ENCODE data around the gene DNHD1. TPM values are rescaled to one million over a fixed set of nuclear protein-coding genes. Genes with fewer than 3 reads are reported as not detected.

Gene DNHD1
- total and polyA plus RNA-seq, 2 of the 13 experiments (the other 11 are each of a cell fraction or from before 2014, with no cell fraction given) = 2.7 to 9.3 TPM

DNA sequence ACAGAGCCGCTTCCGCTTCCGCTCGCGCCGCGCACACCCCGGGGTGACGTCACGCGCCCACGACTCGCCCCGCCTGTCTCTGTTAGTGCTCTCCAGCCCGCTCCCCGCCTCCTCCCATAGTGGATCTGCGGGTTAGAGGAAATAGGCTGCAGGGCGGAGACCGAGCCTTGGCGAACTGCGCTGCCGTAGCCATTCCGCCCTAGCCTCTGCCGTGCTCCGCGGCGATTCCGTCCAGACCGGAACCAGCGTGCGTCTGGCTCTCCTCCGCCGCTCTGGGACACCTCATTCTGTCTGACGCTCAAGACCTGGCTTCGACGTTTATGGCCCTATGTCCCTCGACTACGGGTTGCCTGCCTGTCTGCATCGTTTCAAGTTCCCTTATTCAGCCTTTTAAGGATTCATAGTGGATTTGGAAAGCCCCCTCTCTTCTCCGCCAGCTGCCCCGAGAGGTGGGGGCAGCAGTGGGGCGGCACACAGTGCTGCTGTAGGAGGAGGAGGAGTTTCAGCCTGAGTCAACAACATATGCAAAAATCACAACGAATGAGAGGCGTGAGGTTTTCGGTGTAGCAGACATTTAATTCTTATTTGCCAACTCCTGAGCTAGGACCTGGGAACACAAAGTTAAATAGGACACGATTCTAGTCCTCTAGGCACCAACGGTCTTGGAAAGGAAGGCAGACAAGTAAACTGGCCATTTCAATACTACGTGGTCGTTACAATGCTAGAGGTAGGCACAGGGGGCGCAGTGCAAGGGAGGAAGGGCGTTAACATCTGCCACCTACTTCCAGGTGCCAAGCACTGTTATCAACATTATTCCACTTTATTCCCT is 115.3 kb downstream of the DNHD1 start, which contains the start of gene TAF10 (continued):
- TF ChIP-seq ZNF503 (CRISPR knock-in tag; IDR thresholded peaks at IDR 0.05) (no peak), MEIS2 (CRISPR knock-in tag; IDR thresholded peaks at IDR 0.05) (no peak; the same call in 1 of the 2 replicates), KLF16 (CRISPR knock-in tag; IDR thresholded peaks at IDR 0.05) (peak; percentile 43 to 65; a peak in 2 of 4 replicates), ZNF816 (CRISPR knock-in tag; IDR thresholded peaks at IDR 0.05; ENCODE audit: borderline replicate concordance) (peak; percentile 38; the same call in 1 of the 2 replicates), EEA1 (CRISPR knock-in tag; IDR thresholded peaks at IDR 0.05; ENCODE audit: borderline replicate concordance) (no peak), ZNF766 (CRISPR knock-in tag; IDR thresholded peaks at IDR 0.05; ENCODE audit: borderline replicate concordance) (peak; percentile 39; the same call in 1 of the 2 replicates), ZNF556 (CRISPR knock-in tag; IDR thresholded peaks at IDR 0.05; ENCODE audit: borderline replicate concordance) (no peak), SNAPC4 (CRISPR knock-in tag; IDR thresholded peaks at IDR 0.05) (peak; percentile 94), SPEN (CRISPR knock-in tag; IDR thresholded peaks at IDR 0.05; ENCODE audit: low read depth) (no peak; the same call in 1 of the 2 replicates), ATF1 (CRISPR knock-in tag; IDR thresholded peaks at IDR 0.05) (peak; percentile 23; the same call in 1 of the 2 replicates), KMT2A (CRISPR knock-in tag; IDR thresholded peaks at IDR 0.05) (peak; percentile 87), ZNF607 (CRISPR knock-in tag; IDR thresholded peaks at IDR 0.05; ENCODE audit: borderline replicate concordance) (peak; percentile 60), TFE3 (CRISPR knock-in tag; IDR thresholded peaks at IDR 0.05) (peak; percentile 30; the same call in 1 of the 2 replicates), XRCC5 (optimal IDR thresholded peaks at IDR 0.05; ENCODE audit: low read length) (peak; percentile 58), ZNF451 (CRISPR knock-in tag; IDR thresholded peaks at IDR 0.05) (peak; percentile 70; the same call in 1 of the 2 replicates), FLYWCH1 (CRISPR knock-in tag; IDR thresholded peaks at IDR 0.05) (no peak), MED1 (CRISPR knock-in tag; IDR thresholded peaks at IDR 0.05) (peak; percentile 73), RBM39 (IDR thresholded peaks at IDR 0.05; ENCODE audit: low read depth, low read length, poor library complexity, severe bottlenecking) (peak; percentile 59)
- TF ChIP-seq, protein P1, sequence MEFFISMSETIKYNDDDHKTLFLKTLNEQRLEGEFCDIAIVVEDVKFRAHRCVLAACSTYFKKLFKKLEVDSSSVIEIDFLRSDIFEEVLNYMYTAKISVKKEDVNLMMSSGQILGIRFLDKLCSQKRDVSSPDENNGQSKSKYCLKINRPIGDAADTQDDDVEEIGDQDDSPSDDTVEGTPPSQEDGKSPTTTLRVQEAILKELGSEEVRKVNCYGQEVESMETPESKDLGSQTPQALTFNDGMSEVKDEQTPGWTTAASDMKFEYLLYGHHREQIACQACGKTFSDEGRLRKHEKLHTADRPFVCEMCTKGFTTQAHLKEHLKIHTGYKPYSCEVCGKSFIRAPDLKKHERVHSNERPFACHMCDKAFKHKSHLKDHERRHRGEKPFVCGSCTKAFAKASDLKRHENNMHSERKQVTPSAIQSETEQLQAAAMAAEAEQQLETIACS (CRISPR knock-in tag; IDR thresholded peaks at IDR 0.05) = no peak

Measured in HepG2 (cell line).